H1 (cell line): Measurements from ENCODE around the gene DDA1. TPM values are rescaled to one million over a fixed set of nuclear protein-coding genes. Genes with fewer than 3 reads are reported as not detected.

ENCODE experiments used
- BRCA1 ChIP-seq: IDR thresholded peaks from 2 replicates; pipeline ENCODE4 v1.6.1; 2012; ENCODE audit warnings: low read depth, low read length, improper control_type of control experiment
- CBX8 ChIP-seq: fragments of 300-800, 300-1000 bp; sonication (generic); IDR thresholded peaks from 2 replicates; pipeline ENCODE4 v1.7.1; 2016; ENCODE audit warnings: low read depth, low read length, borderline replicate concordance
- CREB1 ChIP-seq: IDR thresholded peaks from 2 replicates; pipeline ENCODE4 v1.6.1; 2012; ENCODE audit warnings: inconsistent platforms
- JUND ChIP-seq: IDR thresholded peaks from 2 replicates; pipeline ENCODE4 v1.6.1; 2011; ENCODE audit warnings: mild to moderate bottlenecking, improper control_type of control experiment, low read length
- RXRA ChIP-seq: IDR thresholded peaks from 2 replicates; pipeline ENCODE4 v1.6.1; 2011; ENCODE audit warnings: low read depth, mild to moderate bottlenecking, low read length, moderate library complexity; ENCODE audit not compliant: insufficient read depth
- TEAD4 ChIP-seq: IDR thresholded peaks from 2 replicates; pipeline ENCODE4 v1.6.1; 2012; ENCODE audit warnings: low read depth, low read length, inconsistent platforms, mixed read lengths
- YY1 ChIP-seq: IDR thresholded peaks from 2 replicates; pipeline ENCODE4 v1.6.1; 2011; ENCODE audit warnings: low read depth, mild to moderate bottlenecking, low read length
- polyA plus RNA-seq, 7 experiments: library from polyadenylated mRNA; depleted of rRNA in 3 of 7; stranded (reverse) in 5 of 7; unstranded in 2 of 7; fragments of >200 nt in 5 of 7; fragments of 200-250 nt in 2 of 7; gene quantifications; 1 replicate in 5 of 7; 2 replicates in 1 of 7; 4 replicates in 1 of 7; pipeline versions ENCODE4 v1.2.1 to v1.2.3, GENCODE V29; 2011 to 2013; ENCODE audit warnings: missing spikeins in 2 of 7, mixed read lengths in 2 of 7
- total RNA-seq: library from RNA; stranded (reverse); fragmentation: NEBNext Ultra II Directional; extraction: Animal tissue kit (Norgen Biotek cat#: 25700); gene quantifications from 2 replicates; pipeline ENCODE4 v1.2.1, GENCODE V29; 2021

DDA1 gene
- total and polyA plus RNA-seq, 2 of the 8 experiments (the other 6 are each of a cell fraction or from before 2014, with no cell fraction given), result 29.2 to 34.5 TPM

DNA sequence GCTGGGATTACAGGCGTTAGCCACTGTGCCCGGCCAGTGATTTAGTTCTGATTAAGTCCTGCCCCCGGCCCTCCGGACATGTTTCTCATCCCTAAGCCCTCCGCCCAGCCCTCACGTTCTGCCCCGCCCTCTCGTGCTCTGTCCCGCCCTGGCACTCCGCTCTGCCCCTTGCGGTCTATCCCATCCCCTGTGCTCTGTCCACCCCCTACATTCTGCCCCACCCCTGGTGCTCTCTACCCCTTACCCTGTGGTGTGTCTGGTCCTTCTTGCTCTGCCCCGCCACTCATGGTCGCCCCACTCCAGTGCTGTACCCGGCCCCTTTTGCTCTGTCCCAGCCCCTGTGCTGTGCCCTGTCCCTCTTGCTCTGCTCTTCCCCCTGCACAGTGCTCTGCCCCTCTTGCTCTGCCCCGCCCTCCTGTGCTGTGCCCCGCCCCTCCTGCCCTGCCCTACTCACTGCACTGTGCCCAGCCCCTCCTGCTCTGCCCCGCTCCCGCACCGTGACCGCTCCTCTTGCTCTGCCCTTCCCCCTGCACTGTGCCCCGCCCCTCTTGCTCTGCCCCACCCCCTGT lies 31.0 kb downstream of the DDA1 start (continued):
- TF ChIP-seq YY1, result no peak
- no peak for TF ChIP-seq CREB1
- TF ChIP-seq CBX8, result no peak
- TF ChIP-seq JUND, result no peak
- no peak for TF ChIP-seq BRCA1
- no peak for TF ChIP-seq RXRA
- TF ChIP-seq TEAD4, result 0 out of 2 replicates have a peak, but pooled peaks have one; percentile 3
- TF ChIP-seq, all 59 proteins: peak for 4
